Measurements from ENCODE around the gene FAM131C. TPM values are rescaled to one million over a fixed set of nuclear protein-coding genes. Genes with fewer than 3 reads are reported as not detected.

The FAM131C gene
- polyA plus RNA-seq, 1 donor (not counting 4 experiments of a cell fraction or from before 2014, with no cell fraction given) = 0.31 TPM

DNA sequence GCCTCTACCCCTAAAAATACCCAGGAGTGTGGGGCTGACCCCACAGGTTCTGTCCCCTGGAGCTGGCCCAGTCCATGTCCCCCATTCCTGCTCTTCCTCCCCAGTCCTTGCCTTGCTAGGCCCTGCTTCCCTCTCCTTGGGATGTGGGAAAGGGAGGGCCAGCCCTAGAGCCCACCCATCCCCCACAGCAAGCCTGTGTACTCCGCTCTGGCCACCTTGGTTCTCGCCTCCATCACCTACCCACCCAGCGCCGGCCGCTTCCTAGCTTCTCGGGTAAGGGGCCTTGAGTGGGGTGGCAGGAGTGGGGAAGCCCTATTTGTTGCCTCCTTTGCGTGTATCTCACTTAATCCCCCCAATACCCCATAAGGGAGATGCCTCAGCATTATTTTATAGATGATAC, 23.1 kb downstream of the FAM131C start:
- TF ChIP-seq, protein P1, sequence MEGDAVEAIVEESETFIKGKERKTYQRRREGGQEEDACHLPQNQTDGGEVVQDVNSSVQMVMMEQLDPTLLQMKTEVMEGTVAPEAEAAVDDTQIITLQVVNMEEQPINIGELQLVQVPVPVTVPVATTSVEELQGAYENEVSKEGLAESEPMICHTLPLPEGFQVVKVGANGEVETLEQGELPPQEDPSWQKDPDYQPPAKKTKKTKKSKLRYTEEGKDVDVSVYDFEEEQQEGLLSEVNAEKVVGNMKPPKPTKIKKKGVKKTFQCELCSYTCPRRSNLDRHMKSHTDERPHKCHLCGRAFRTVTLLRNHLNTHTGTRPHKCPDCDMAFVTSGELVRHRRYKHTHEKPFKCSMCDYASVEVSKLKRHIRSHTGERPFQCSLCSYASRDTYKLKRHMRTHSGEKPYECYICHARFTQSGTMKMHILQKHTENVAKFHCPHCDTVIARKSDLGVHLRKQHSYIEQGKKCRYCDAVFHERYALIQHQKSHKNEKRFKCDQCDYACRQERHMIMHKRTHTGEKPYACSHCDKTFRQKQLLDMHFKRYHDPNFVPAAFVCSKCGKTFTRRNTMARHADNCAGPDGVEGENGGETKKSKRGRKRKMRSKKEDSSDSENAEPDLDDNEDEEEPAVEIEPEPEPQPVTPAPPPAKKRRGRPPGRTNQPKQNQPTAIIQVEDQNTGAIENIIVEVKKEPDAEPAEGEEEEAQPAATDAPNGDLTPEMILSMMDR (optimal IDR thresholded peaks at IDR 0.05 in 1 of 3, IDR thresholded peaks at IDR 0.05 in 1 of 3, conservative IDR thresholded peaks at IDR 0.05 in 1 of 3; ENCODE audit: extremely low read depth in 1 of 3, insufficient read depth in 2 of 3, low read length in 3 of 3) = no peak
- TF ChIP-seq EZH2 (IDR thresholded peaks at IDR 0.05; ENCODE audit: low read length) = no peak
- Histone ChIP-seq H3K79me2 (ENCODE audit: control insufficient read depth, insufficient read depth, low read length) (no peaks in the 10 kb centered on the region), H3K27me3 (ENCODE audit: control insufficient read depth, extremely low read depth, insufficient read depth, low read length) (no peaks in the 10 kb centered on the region), H3K4me1 (ENCODE audit: control insufficient read depth, extremely low read depth, insufficient read depth, low read length) (peaks cover 2% of the 10 kb centered on the region), H3K9me1 (ENCODE audit: control insufficient read depth, extremely low read depth, insufficient read depth, low read length) (no peaks in the 10 kb centered on the region), H3K27ac (ENCODE audit: control insufficient read depth, insufficient read depth, low read length) (no peak overlapping the region), H3K9me3 (ENCODE audit: control insufficient read depth, low read depth, low read length) (no peaks in the 10 kb centered on the region), H3K4me3 (ENCODE audit: control insufficient read depth in 2 of 3, extremely low read depth in 1 of 3, insufficient read depth in 2 of 3, low read depth in 1 of 3, low read length in 3 of 3) (no peak overlapping the region), H3K36me3 (ENCODE audit: control insufficient read depth in 2 of 2, extremely low read depth in 1 of 2, insufficient read depth in 2 of 2, low read length in 2 of 2) (no peaks in the 10 kb centered on the region), H2AFZ (ENCODE audit: control insufficient read depth, low read length) (no peak overlapping the region), H4K20me1 (ENCODE audit: control insufficient read depth, extremely low read depth, insufficient read depth, low read length) (no peaks in the 10 kb centered on the region), H3K4me2 (ENCODE audit: control insufficient read depth, extremely low read depth, insufficient read depth, low read depth, low read length) (no peak overlapping the region), H3K9ac (ENCODE audit: control insufficient read depth, extremely low read depth, insufficient read depth, low read length) (no peak overlapping the region)
- FAIRE-seq = no peak
- DNase-seq (ENCODE audit: low read depth, low spot score) = no peak
- dilution Hi-C loops (cut with MboI; ENCODE audit: extremely low pct_ligation_motif_present, low sequenced_read_pairs) = no loop called here

DNA sequence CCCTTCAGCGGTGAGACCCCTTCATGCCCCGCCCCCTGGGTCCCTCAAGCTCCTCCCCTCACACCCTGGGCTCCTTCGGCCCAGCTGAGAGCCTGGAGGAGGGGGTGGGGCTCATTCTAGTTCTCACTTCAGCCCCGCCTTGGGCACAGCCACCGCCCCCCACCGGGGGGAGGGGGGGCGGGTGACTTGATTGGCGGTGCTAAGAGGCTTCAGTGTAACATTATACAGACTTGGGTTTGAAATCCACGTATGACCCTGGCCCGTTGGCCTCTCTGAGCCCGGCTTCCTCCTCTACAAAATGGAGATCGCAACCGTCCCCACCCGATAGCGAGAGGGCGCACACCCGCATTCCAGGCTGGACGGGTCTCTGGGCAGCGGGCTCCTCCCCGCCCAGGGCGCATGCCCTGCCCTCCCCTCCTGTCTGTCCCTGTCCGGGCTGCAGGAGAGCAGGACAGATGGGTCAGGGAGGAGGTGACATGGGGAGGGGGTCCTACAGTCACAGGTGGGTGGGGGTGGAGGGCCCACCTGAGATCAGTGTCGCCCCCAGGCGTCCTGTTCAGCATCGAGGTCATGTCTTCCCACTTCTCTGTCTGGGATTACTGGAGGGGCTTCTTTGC, 24.8 kb downstream of the FAM131C start:
- H3K9me3 ChIP-seq (ENCODE audit: control insufficient read depth, low read depth, low read length) = no peaks in the 10 kb centered on the region
- H3K9me1 ChIP-seq (ENCODE audit: control insufficient read depth, extremely low read depth, insufficient read depth, low read length) = no peaks in the 10 kb centered on the region
- no peaks in the 10 kb centered on the region for H3K36me3 ChIP-seq (ENCODE audit: control insufficient read depth in 2 of 2, extremely low read depth in 1 of 2, insufficient read depth in 2 of 2, low read length in 2 of 2)
- peak overlapping the region; percentile 53 for H2AFZ ChIP-seq (ENCODE audit: control insufficient read depth, low read length)
- FAIRE-seq (no peak), DNase-seq (ENCODE audit: low read depth, low spot score) (no peak)
- H3K4me3 ChIP-seq (ENCODE audit: control insufficient read depth in 2 of 3, extremely low read depth in 1 of 3, insufficient read depth in 2 of 3, low read depth in 1 of 3, low read length in 3 of 3) = peak overlapping the region; percentile 27 to 35 (median 33)
- no peak for TF ChIP-seq EZH2 (IDR thresholded peaks at IDR 0.05; ENCODE audit: low read length)
- TF ChIP-seq, protein P1 (optimal IDR thresholded peaks at IDR 0.05 in 1 of 3, IDR thresholded peaks at IDR 0.05 in 1 of 3, conservative IDR thresholded peaks at IDR 0.05 in 1 of 3; ENCODE audit: extremely low read depth in 1 of 3, insufficient read depth in 2 of 3, low read length in 3 of 3) = no peak
- no peaks in the 10 kb centered on the region for H3K27me3 ChIP-seq (ENCODE audit: control insufficient read depth, extremely low read depth, insufficient read depth, low read length)
- peaks cover 2% of the 10 kb centered on the region for H3K4me1 ChIP-seq (ENCODE audit: control insufficient read depth, extremely low read depth, insufficient read depth, low read length)
- dilution Hi-C loops (cut with MboI; ENCODE audit: extremely low pct_ligation_motif_present, low sequenced_read_pairs) = no loop called here
- H3K27ac ChIP-seq (ENCODE audit: control insufficient read depth, insufficient read depth, low read length) = no peak overlapping the region
- no peaks in the 10 kb centered on the region for H4K20me1 ChIP-seq (ENCODE audit: control insufficient read depth, extremely low read depth, insufficient read depth, low read length)
- H3K9ac ChIP-seq (ENCODE audit: control insufficient read depth, extremely low read depth, insufficient read depth, low read length) = no peak overlapping the region
- H3K4me2 ChIP-seq (ENCODE audit: control insufficient read depth, extremely low read depth, insufficient read depth, low read depth, low read length) = peak overlapping the region; percentile 64
- H3K79me2 ChIP-seq (ENCODE audit: control insufficient read depth, insufficient read depth, low read length) = no peaks in the 10 kb centered on the region
